Neural cell (in vitro differentiated cells): Measurements from ENCODE around the gene ADGRA1. TPM values are rescaled to one million over a fixed set of nuclear protein-coding genes. Genes with fewer than 3 reads are reported as not detected.

ENCODE experiments used
- H2AFZ ChIP-seq: fragments of 200-600, 300-800 bp; sonication (generic), shearing (Covaris generic); 2 replicates; pipeline ENCODE4 v1.6.0; 2014; ENCODE audit warnings: low read depth, mild to moderate bottlenecking, antibody characterized with exemption, low read length, moderate library complexity
- H3F3A ChIP-seq: fragments of 200-600 bp; shearing (Covaris generic); 2 replicates; pipeline ENCODE4 v1.6.1; 2016; ENCODE audit warnings: mild to moderate bottlenecking, moderate library complexity, mixed read lengths, antibody characterized with exemption, low read length; ENCODE audit not compliant: insufficient read depth, poor library complexity, severe bottlenecking
- H3K27ac ChIP-seq: fragments of 200-600, 300-800 bp; sonication (generic), shearing (Covaris generic); 2 replicates; pipeline ENCODE4 v1.5.1; 2014; ENCODE audit warnings: mild to moderate bottlenecking, low read length, moderate library complexity
- H3K27me3 ChIP-seq: fragments of 300-800, 200-600 bp; sonication (generic), shearing (Covaris generic); 2 replicates; pipeline ENCODE4 v1.6.0; 2014; ENCODE audit warnings: mild to moderate bottlenecking, low read depth, low read length, moderate library complexity; ENCODE audit not compliant: insufficient read depth
- H3K36me3 ChIP-seq: fragments of 300-800, 200-600 bp; sonication (generic), shearing (Covaris generic); 2 replicates; pipeline ENCODE4 v1.5.1; 2014; ENCODE audit warnings: mild to moderate bottlenecking, antibody characterized with exemption, low read length, moderate library complexity; ENCODE audit not compliant: insufficient read depth
- H3K4me2 ChIP-seq: fragments of 300-800, 200-600 bp; sonication (generic), shearing (Covaris generic); 2 replicates; pipeline ENCODE4 v1.6.0; 2014; ENCODE audit warnings: mild to moderate bottlenecking, low read length
- H3K4me3 ChIP-seq: fragments of 300-800, 200-600 bp; sonication (generic), shearing (Covaris generic); 2 replicates; pipeline ENCODE4 v1.5.1; 2014; ENCODE audit warnings: mild to moderate bottlenecking, low read length, moderate library complexity
- H3K79me2 ChIP-seq: fragments of 200-600 bp; shearing (Covaris generic); replicated peaks from 2 replicates; pipeline ENCODE4 v1.6.0; 2014; ENCODE audit warnings: mild to moderate bottlenecking, low read length, moderate library complexity; ENCODE audit not compliant: insufficient read depth
- H3K9ac ChIP-seq: fragments of 300-800, 200-600 bp; sonication (generic), shearing (Covaris generic); 2 replicates; pipeline ENCODE4 v1.6.1; 2016; ENCODE audit warnings: mild to moderate bottlenecking, low read length, mixed read lengths
- H3K9me2 ChIP-seq: fragments of 200-600 bp; shearing (Covaris generic); 2 replicates; pipeline ENCODE4 v1.6.1; 2016; ENCODE audit warnings: mild to moderate bottlenecking, low read length, mixed read lengths; ENCODE audit not compliant: insufficient read depth
- H3K9me3 ChIP-seq: fragments of 200-600, 300-800 bp; sonication (generic), shearing (Covaris generic); 2 replicates; pipeline ENCODE4 v1.6.1; 2016; ENCODE audit warnings: mild to moderate bottlenecking, mixed run types, low read length, moderate library complexity, mixed read lengths
- H4K20me1 ChIP-seq: fragments of 200-600 bp; shearing (Covaris generic); 2 replicates; pipeline ENCODE4 v1.6.1; 2016; ENCODE audit warnings: mild to moderate bottlenecking, mixed run types; ENCODE audit not compliant: insufficient read depth
- EP300 ChIP-seq: fragments of 450-650 bp; conservative IDR thresholded peaks from 2 replicates; pipeline ENCODE4 v1.6.1; 2014; ENCODE audit warnings: antibody characterized with exemption, mild to moderate bottlenecking, moderate library complexity; ENCODE audit not compliant: poor library complexity, severe bottlenecking
- EZH2 ChIP-seq: fragments of 200-600, 300-800 bp; shearing (Covaris generic), sonication (generic); IDR thresholded peaks from 2 replicates; pipeline ENCODE4 v1.6.1; 2014; ENCODE audit warnings: antibody characterized with exemption, low read length, borderline replicate concordance, mild to moderate bottlenecking; ENCODE audit not compliant: insufficient read depth, poor library complexity, severe bottlenecking
- MXI1 ChIP-seq: fragments of 450-650 bp; conservative IDR thresholded peaks from 2 replicates; pipeline ENCODE4 v1.6.1; 2014; ENCODE audit warnings: antibody characterized with exemption, mild to moderate bottlenecking; ENCODE audit not compliant: poor library complexity, severe bottlenecking
- POLR2AphosphoS5 ChIP-seq: IDR thresholded peaks from 2 replicates; pipeline ENCODE4 v1.6.1; 2012
- RAD21 ChIP-seq: fragments of 450-650 bp; conservative IDR thresholded peaks from 2 replicates; pipeline ENCODE4 v1.6.1; 2014; ENCODE audit warnings: antibody characterized with exemption, mild to moderate bottlenecking, moderate library complexity
- SMC3 ChIP-seq: fragments of 450-650 bp; conservative IDR thresholded peaks from 2 replicates; pipeline ENCODE4 v1.6.1; 2014; ENCODE audit warnings: antibody characterized with exemption, mild to moderate bottlenecking, moderate library complexity; ENCODE audit not compliant: poor library complexity
- TAF1 ChIP-seq: IDR thresholded peaks from 2 replicates; pipeline ENCODE4 v1.6.1; 2012; ENCODE audit warnings: low read depth
- polyA plus RNA-seq: library from polyadenylated mRNA; depleted of rRNA; stranded (reverse); fragments of >200 nt; gene quantifications from 2 replicates; pipeline ENCODE4 v1.2.3, GENCODE V29; 2014
- TF ChIP-seq, protein P1 (sequence below): IDR thresholded peaks from 2 replicates; pipeline ENCODE4 v1.6.1; 2012; ENCODE audit warnings: borderline replicate concordance
- TF ChIP-seq, protein P2 (sequence below): fragments of 450-650 bp; IDR thresholded peaks from 2 replicates; pipeline ENCODE4 v1.5.1; 2014; ENCODE audit warnings: antibody characterized with exemption, mild to moderate bottlenecking, moderate library complexity; ENCODE audit not compliant: poor library complexity, severe bottlenecking

ADGRA1 gene
- polyA plus RNA-seq, 1 donor from 2014 or later: 2.2 TPM

DNA sequence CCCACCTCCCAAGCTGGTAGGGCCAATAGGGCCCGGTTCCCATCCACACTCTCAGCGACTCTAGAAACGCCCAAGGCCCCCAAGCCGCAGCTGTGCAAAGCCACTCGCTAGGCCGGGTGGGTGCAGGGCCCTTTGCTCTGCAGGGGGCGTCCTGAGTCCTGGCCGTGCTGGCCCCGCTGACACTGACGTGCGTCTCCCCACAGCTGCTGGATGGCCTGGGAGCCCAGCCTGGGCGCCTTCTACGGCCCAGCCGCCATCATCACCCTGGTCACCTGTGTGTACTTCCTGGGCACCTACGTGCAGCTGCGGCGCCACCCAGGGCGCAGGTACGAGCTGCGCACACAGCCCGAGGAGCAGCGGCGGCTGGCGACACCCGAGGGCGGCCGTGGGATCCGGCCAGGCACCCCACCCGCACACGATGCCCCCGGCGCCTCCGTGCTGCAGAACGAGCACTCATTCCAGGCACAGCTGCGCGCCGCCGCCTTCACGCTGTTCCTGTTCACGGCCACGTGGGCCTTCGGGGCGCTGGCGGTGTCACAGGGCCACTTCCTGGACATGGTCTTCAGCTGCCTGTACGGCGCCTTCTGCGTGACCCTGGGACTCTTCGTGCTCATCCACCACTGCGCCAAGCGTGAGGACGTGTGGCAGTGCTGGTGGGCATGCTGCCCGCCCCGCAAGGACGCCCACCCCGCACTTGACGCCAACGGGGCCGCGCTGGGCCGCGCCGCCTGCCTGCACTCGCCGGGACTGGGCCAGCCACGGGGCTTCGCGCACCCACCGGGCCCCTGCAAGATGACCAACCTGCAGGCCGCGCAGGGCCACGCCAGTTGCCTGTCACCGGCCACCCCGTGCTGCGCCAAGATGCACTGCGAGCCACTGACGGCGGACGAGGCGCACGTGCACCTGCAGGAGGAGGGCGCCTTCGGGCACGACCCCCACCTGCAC lies 40.7 kb downstream of the ADGRA1 start:
- no peaks in the 10 kb centered on the region for H3K9me3 ChIP-seq
- H3K4me2 ChIP-seq: no peak overlapping the region
- no peaks in the 10 kb centered on the region for H4K20me1 ChIP-seq
- no peaks in the 10 kb centered on the region for H3F3A ChIP-seq
- TF ChIP-seq, protein P1, sequence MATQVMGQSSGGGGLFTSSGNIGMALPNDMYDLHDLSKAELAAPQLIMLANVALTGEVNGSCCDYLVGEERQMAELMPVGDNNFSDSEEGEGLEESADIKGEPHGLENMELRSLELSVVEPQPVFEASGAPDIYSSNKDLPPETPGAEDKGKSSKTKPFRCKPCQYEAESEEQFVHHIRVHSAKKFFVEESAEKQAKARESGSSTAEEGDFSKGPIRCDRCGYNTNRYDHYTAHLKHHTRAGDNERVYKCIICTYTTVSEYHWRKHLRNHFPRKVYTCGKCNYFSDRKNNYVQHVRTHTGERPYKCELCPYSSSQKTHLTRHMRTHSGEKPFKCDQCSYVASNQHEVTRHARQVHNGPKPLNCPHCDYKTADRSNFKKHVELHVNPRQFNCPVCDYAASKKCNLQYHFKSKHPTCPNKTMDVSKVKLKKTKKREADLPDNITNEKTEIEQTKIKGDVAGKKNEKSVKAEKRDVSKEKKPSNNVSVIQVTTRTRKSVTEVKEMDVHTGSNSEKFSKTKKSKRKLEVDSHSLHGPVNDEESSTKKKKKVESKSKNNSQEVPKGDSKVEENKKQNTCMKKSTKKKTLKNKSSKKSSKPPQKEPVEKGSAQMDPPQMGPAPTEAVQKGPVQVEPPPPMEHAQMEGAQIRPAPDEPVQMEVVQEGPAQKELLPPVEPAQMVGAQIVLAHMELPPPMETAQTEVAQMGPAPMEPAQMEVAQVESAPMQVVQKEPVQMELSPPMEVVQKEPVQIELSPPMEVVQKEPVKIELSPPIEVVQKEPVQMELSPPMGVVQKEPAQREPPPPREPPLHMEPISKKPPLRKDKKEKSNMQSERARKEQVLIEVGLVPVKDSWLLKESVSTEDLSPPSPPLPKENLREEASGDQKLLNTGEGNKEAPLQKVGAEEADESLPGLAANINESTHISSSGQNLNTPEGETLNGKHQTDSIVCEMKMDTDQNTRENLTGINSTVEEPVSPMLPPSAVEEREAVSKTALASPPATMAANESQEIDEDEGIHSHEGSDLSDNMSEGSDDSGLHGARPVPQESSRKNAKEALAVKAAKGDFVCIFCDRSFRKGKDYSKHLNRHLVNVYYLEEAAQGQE: no peak
- TF ChIP-seq, protein P2, sequence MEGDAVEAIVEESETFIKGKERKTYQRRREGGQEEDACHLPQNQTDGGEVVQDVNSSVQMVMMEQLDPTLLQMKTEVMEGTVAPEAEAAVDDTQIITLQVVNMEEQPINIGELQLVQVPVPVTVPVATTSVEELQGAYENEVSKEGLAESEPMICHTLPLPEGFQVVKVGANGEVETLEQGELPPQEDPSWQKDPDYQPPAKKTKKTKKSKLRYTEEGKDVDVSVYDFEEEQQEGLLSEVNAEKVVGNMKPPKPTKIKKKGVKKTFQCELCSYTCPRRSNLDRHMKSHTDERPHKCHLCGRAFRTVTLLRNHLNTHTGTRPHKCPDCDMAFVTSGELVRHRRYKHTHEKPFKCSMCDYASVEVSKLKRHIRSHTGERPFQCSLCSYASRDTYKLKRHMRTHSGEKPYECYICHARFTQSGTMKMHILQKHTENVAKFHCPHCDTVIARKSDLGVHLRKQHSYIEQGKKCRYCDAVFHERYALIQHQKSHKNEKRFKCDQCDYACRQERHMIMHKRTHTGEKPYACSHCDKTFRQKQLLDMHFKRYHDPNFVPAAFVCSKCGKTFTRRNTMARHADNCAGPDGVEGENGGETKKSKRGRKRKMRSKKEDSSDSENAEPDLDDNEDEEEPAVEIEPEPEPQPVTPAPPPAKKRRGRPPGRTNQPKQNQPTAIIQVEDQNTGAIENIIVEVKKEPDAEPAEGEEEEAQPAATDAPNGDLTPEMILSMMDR: no peak
- TF ChIP-seq POLR2AphosphoS5 (no peak), EP300 (no peak), MXI1 (no peak), TAF1 (no peak), EZH2 (no peak), SMC3 (no peak), RAD21 (no peak)
- H3K4me3 ChIP-seq: no peak overlapping the region
- no peak overlapping the region for H3K9ac ChIP-seq
- no peak overlapping the region for H2AFZ ChIP-seq
- peaks cover 3% of the 10 kb centered on the region for H3K36me3 ChIP-seq
- no peak overlapping the region for H3K27ac ChIP-seq
- H3K79me2 ChIP-seq: no peaks in the 10 kb centered on the region
- H3K9me2 ChIP-seq: no peaks in the 10 kb centered on the region
- H3K27me3 ChIP-seq: no peaks in the 10 kb centered on the region

DNA sequence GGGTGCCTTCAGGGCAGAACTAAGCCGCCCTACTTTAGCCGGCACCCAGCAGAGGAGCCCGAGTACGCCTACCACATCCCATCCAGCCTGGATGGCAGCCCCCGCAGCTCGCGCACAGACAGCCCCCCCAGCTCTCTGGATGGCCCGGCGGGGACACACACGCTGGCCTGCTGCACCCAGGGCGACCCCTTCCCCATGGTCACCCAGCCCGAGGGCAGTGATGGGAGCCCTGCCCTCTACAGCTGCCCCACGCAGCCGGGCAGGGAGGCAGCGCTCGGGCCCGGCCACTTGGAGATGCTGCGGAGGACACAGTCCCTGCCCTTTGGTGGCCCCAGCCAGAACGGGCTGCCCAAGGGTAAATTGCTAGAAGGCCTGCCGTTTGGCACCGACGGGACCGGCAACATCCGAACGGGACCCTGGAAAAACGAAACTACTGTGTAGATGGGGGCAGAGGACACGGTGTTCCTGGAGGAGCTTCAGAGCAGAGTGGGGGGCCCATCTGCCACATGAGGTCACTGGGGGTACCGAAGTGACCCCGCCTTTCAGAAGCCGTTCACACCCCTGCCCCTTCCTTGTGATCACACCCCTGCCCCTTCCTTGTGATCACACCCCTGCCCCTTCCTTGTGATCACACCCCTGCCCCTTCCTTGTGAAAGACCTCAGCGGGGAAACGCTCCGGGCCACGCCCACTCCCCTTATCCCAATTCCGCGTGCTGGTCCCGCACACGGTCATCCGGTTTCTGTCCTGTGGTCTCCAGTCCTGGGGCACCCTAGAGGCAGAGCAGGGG lies 41.5 kb downstream of the ADGRA1 start:
- peaks cover 3% of the 10 kb centered on the region for H3K36me3 ChIP-seq
- H3K9me2 ChIP-seq: no peaks in the 10 kb centered on the region
- H3K4me2 ChIP-seq: no peak overlapping the region
- H3K9ac ChIP-seq: no peak overlapping the region
- no peaks in the 10 kb centered on the region for H3F3A ChIP-seq
- no peaks in the 10 kb centered on the region for H4K20me1 ChIP-seq
- no peak overlapping the region for H3K4me3 ChIP-seq
- TF ChIP-seq EP300 (no peak), TAF1 (no peak), POLR2AphosphoS5 (no peak), EZH2 (no peak), SMC3 (no peak), RAD21 (no peak), MXI1 (no peak)
- TF ChIP-seq, protein P2: no peak
- TF ChIP-seq, protein P1: no peak
- H3K79me2 ChIP-seq: no peaks in the 10 kb centered on the region
- no peaks in the 10 kb centered on the region for H3K9me3 ChIP-seq
- no peak overlapping the region for H3K27ac ChIP-seq
- no peaks in the 10 kb centered on the region for H3K27me3 ChIP-seq
- H2AFZ ChIP-seq: no peak overlapping the region
